ENCODE results near the gene WBP11.

The WBP11 gene

DNA sequence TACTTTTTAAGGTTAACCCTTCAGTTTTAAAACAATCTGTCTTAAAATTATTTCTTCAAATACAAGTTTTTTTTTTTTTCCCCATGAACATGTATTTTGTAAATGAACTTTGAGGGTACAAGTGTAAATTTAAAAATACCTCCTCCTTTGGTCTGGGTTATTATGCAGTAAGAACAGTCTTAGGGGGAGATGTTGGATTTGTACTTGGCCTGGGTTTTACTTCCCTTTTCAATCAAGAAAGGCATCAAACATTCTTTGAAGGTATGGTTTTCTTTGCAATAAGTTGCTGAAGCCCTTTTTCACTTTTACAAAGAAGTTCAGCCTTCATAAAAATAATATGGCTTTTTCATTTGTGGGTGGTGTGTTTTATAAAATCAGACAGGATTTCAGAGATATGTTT is 20.5 kb downstream of the WBP11 start:
- Histone ChIP-seq H3K36me3 (replicated peaks; ENCODE audit: low read depth, low read length) (peaks cover 34% of the 10 kb centered on the region), H3K4me1 (ENCODE audit: low read length) (peaks cover 13% of the 10 kb centered on the region), H3K9me3 (ENCODE audit: insufficient read depth, low read length) (no peaks in the 10 kb centered on the region), H4K20me1 (ENCODE audit: insufficient read depth, low read length) (no peaks in the 10 kb centered on the region), H3K27me3 (ENCODE audit: low read depth, low read length) (no peaks in the 10 kb centered on the region), H3K79me2 (ENCODE audit: low read length) (no peaks in the 10 kb centered on the region), H3K27ac (ENCODE audit: low read length) (no peak overlapping the region), H3K4me2 (ENCODE audit: low read length) (no peak overlapping the region), H2AFZ (ENCODE audit: low read depth, low read length) (no peak overlapping the region), H3K9ac (ENCODE audit: low read length) (no peak overlapping the region), H3K4me3 (ENCODE audit: low read length) (no peak overlapping the region)
- TF ChIP-seq EZH2phosphoT487 (IDR thresholded peaks at IDR 0.05; ENCODE audit: low read depth) (no peak), CTCF (IDR thresholded peaks at IDR 0.05; ENCODE audit: low read depth, low read length) (no peak)

DNA sequence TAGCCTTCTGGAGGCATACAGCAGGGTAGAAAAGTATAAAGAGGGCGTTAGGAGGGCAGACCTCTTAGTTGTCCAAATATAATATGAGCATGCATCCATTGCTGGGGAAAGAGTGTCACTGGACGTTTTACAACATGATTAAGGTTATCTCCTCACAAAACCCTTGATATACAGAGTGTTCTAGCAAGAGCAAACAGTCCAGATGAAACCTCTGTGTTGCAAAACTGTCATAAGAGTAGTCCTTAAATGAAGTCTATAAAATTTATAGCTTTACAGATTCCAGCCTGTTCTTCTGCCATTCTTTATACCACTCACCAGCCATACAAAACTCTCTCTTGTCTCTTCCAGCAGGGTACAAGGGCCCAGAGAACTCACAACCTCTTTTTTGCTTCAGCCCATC is 21.7 kb downstream of the WBP11 start:
- TF ChIP-seq EZH2phosphoT487 (IDR thresholded peaks at IDR 0.05; ENCODE audit: low read depth) (no peak), CTCF (IDR thresholded peaks at IDR 0.05; ENCODE audit: low read depth, low read length) (no peak)
- H3K9me3 ChIP-seq (ENCODE audit: insufficient read depth, low read length), result no peaks in the 10 kb centered on the region
- H2AFZ ChIP-seq (ENCODE audit: low read depth, low read length), result no peak overlapping the region
- no peaks in the 10 kb centered on the region for H3K79me2 ChIP-seq (ENCODE audit: low read length)
- no peak overlapping the region for H3K27ac ChIP-seq (ENCODE audit: low read length)
- no peaks in the 10 kb centered on the region for H4K20me1 ChIP-seq (ENCODE audit: insufficient read depth, low read length)
- no peak overlapping the region for H3K4me3 ChIP-seq (ENCODE audit: low read length)
- H3K36me3 ChIP-seq (replicated peaks; ENCODE audit: low read depth, low read length), result peaks cover 29% of the 10 kb centered on the region
- no peaks in the 10 kb centered on the region for H3K27me3 ChIP-seq (ENCODE audit: low read depth, low read length)
- H3K4me2 ChIP-seq (ENCODE audit: low read length), result no peak overlapping the region
- peaks cover 13% of the 10 kb centered on the region for H3K4me1 ChIP-seq (ENCODE audit: low read length)
- H3K9ac ChIP-seq (ENCODE audit: low read length), result no peak overlapping the region

- H3K4me1 ChIP-seq (ENCODE audit: low read length), result peaks cover 19% of the 10 kb centered on the region
- no peak for TF ChIP-seq CTCF (IDR thresholded peaks at IDR 0.05; ENCODE audit: low read depth, low read length)
- TF ChIP-seq EZH2phosphoT487 (IDR thresholded peaks at IDR 0.05; ENCODE audit: low read depth), result no peak
- no peaks in the 10 kb centered on the region for H3K27me3 ChIP-seq (ENCODE audit: low read depth, low read length)
- H3K4me3 ChIP-seq (ENCODE audit: low read length), result no peak overlapping the region
- no peak overlapping the region for H2AFZ ChIP-seq (ENCODE audit: low read depth, low read length)
- no peaks in the 10 kb centered on the region for H3K79me2 ChIP-seq (ENCODE audit: low read length)
- peak overlapping the region; percentile 3; the same call in 1 of the 2 replicates for H3K4me2 ChIP-seq (ENCODE audit: low read length)
- H4K20me1 ChIP-seq (ENCODE audit: insufficient read depth, low read length), result no peaks in the 10 kb centered on the region
- no peak overlapping the region for H3K9ac ChIP-seq (ENCODE audit: low read length)
- H3K27ac ChIP-seq (ENCODE audit: low read length), result no peak overlapping the region
- H3K9me3 ChIP-seq (ENCODE audit: insufficient read depth, low read length), result no peaks in the 10 kb centered on the region
- peaks cover 24% of the 10 kb centered on the region for H3K36me3 ChIP-seq (replicated peaks; ENCODE audit: low read depth, low read length)
These were observed 22.4 kb downstream of the WBP11 start for GRCh38 chr12:14780859-14781258.

DNA sequence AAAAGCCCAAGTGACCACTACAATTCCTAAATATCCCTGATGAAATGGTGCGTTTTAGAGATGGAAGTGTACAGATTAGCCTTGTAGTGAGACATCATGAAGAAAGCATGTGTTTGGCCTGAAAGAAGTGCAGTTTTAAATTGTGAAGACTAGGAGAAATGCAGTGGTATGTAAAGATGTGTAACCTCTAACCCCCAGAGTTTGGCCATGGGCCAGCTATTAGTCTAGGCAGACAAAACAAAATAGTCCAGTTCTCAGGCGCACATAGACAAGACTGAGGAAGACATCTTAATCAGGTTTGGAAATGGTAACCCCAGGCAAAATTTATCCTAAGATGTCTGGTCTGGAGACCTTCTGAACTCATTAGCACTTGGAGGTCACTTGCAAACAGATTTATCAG is 23.4 kb downstream of the WBP11 start:
- no peaks in the 10 kb centered on the region for H4K20me1 ChIP-seq (ENCODE audit: insufficient read depth, low read length)
- peaks cover 14% of the 10 kb centered on the region for H3K36me3 ChIP-seq (replicated peaks; ENCODE audit: low read depth, low read length)
- no peak overlapping the region for H3K27ac ChIP-seq (ENCODE audit: low read length)
- H2AFZ ChIP-seq (ENCODE audit: low read depth, low read length), result no peak overlapping the region
- H3K4me1 ChIP-seq (ENCODE audit: low read length), result peaks cover 26% of the 10 kb centered on the region
- TF ChIP-seq EZH2phosphoT487 (IDR thresholded peaks at IDR 0.05; ENCODE audit: low read depth), result no peak
- no peak for TF ChIP-seq CTCF (IDR thresholded peaks at IDR 0.05; ENCODE audit: low read depth, low read length)
- no peak overlapping the region for H3K9ac ChIP-seq (ENCODE audit: low read length)
- no peaks in the 10 kb centered on the region for H3K27me3 ChIP-seq (ENCODE audit: low read depth, low read length)
- H3K4me3 ChIP-seq (ENCODE audit: low read length), result no peak overlapping the region
- H3K79me2 ChIP-seq (ENCODE audit: low read length), result peaks cover 2% of the 10 kb centered on the region; the same call in 1 of the 2 replicates
- no peak overlapping the region for H3K4me2 ChIP-seq (ENCODE audit: low read length)
- no peaks in the 10 kb centered on the region for H3K9me3 ChIP-seq (ENCODE audit: insufficient read depth, low read length)

All from OCI-LY3 (cell line).